Heart right ventricle (tissue), 16 donors: ENCODE results near the gene ANO7. TPM values are rescaled to one million over a fixed set of nuclear protein-coding genes. Genes with fewer than 3 reads are reported as not detected.

Source experiments
- ATAC-seq, 8 donors: fragments of 200-7000 bp; cut with Tn5 transposase; one replicate each; pipeline ENCODE4 v1.9.1; 2020; ENCODE audit warnings: mild to moderate bottlenecking in 8 of 8, moderate library complexity in 8 of 8, moderate number of reproducible peaks in 1 of 8
- DNase-seq, 2 donors: peaks; one replicate each; pipeline ENCODE4 v3.0.0-alpha.2; 2020
- H3K27ac ChIP-seq, 10 donors: fragments of 200-600 bp; sonication (generic) in 2 of 10; one replicate each; pipeline versions ENCODE4 v1.5.0 to v1.8.0; 2020 to 2022; ENCODE audit warnings: mild to moderate bottlenecking in 3 of 10
- H3K27me3 ChIP-seq, 7 donors: fragments of 200-600 bp; one replicate each; pipeline ENCODE4 v1.8.0; 2021 to 2022; ENCODE audit warnings: mild to moderate bottlenecking in 2 of 7
- H3K36me3 ChIP-seq, 9 donors: fragments of 200-600 bp; sonication (generic) in 1 of 9; one replicate each; pipeline versions ENCODE4 v1.5.0 to v1.8.0; 2020 to 2022; ENCODE audit warnings: mild to moderate bottlenecking in 2 of 9
- H3K4me1 ChIP-seq, 9 donors: fragments of 200-600 bp; sonication (generic) in 1 of 9; one replicate each; pipeline versions ENCODE4 v1.5.0 to v1.8.0; 2020 to 2022; ENCODE audit warnings: mild to moderate bottlenecking in 4 of 9
- H3K4me3 ChIP-seq, 10 donors: fragments of 200-600 bp; sonication (generic) in 2 of 10; one replicate each; pipeline versions ENCODE4 v1.5.0 to v1.8.0; 2020 to 2022; ENCODE audit warnings: mild to moderate bottlenecking in 7 of 10, moderate library complexity in 2 of 10
- H3K9me3 ChIP-seq, 11 donors: fragments of 200-600 bp in 10 of 11; sonication (generic) in 2 of 11; one replicate each; pipeline versions ENCODE4 v1.5.0 to v1.8.0; 2013 to 2022; ENCODE audit warnings: mild to moderate bottlenecking in 2 of 11, control low read depth in 1 of 11, moderate library complexity in 1 of 11
- WGBS, 2 donors: extraction: QIAGEN DNeasy Blood & Tissue Kit; methylation state at CpG; one replicate each; pipeline ENCODE4 v1.1.7; 2013; ENCODE audit warnings: inconsistent platforms in 1 of 2; 5-methylcytosine and 5-hydroxymethylcytosine counted together
- intact Hi-C, 10 donors: fragments of 100-400 bp; cut with DNase I; formaldehyde crosslinking; loops; one replicate each; pipeline versions ENCODE4 v1.11.1 to v1.14.2; 2022
- polyA plus RNA-seq, 2 donors: library from polyadenylated mRNA; stranded (reverse); fragments of 200-250 nt; gene quantifications; one replicate each; pipeline ENCODE4 v1.2.3, GENCODE V29; 2013
- total RNA-seq, 10 donors: library from RNA; stranded (reverse); fragmentation: NEBNext Ultra II Directional in 3 of 10; extraction: Animal tissue kit (Norgen Biotek cat#: 25700) in 3 of 10; gene quantifications; one replicate each; pipeline versions ENCODE4 v1.2.1 to v1.2.4, GENCODE V29; 2021 to 2023
- TF ChIP-seq, protein P1 (sequence below), 9 donors: fragments of 200-600 bp; sonication (generic) in 2 of 9; IDR thresholded peaks; one replicate each; pipeline versions ENCODE4 v1.5.0 to v1.8.0; 2021 to 2022; ENCODE audit warnings: antibody characterized with exemption in 9 of 9, mild to moderate bottlenecking in 5 of 9, moderate library complexity in 1 of 9
- donor health status: Arrhythmogenic right ventricular cardiomyopathy.
- donor health status: ischemic (EF 13 %, LVEDD 7.1; RV severe dilation, severe dysfunction).
- donor health status: healthy with polysubstance abuse.
- donor health status: DM: no; HTN: yes; CAD: no.
- donor health status: DM: no; HTN: no; CAD: no.
- donor health status: ischemic (EF 25% LVEDD 6.9; RV normal size, moderate dysfunction).
- donor health status: ischemic (EF 25% LVEDD 5.7; RV mildly dilated, moderate dysfunction).
- donor health status: healthy.
- donor health status: DM: yes; HTN: yes; CAD: no.
- donor health status: Ischemic cardiomyopathy.
- donor health status: ischemic (EF 35%, LVEDD 5.7; RV mildly dilated, moderate dysfunction).
- donor health status: nonischemic (EF 11% LVEDD 7.7; RV severe dilation, severe dysfunction).
- donor health status: DM: yes; HTN: yes; CAD: no.
- donor health status: PGD.
- donor health status: ischemic (EF 29% LVEDD 5.4; RV normal size, mild dysfunction).
- donor health status: nonischemic (EF 23%, LVEDD 6.1; RV moderate dilation, normal function).

Gene ANO7
- total and polyA plus RNA-seq, 12 donors, result 0.61 to 3.0 (median 1.6) TPM

- Histone ChIP-seq H3K36me3 (no peaks in the 10 kb centered on the region), H3K27me3 (peaks cover 0 to 8% (median 0%) of the 10 kb centered on the region in 7 donors), H3K27ac (no peak overlapping the region), H3K9me3 (no peaks in the 10 kb centered on the region), H3K4me3 (no peak overlapping the region), H3K4me1 (peaks cover 7 to 17% (median 9%) of the 10 kb centered on the region in 9 donors)
- ATAC-seq, result peak in 2 of 8 donors; percentile 3 to 25
- intact Hi-C loops, result loop anchor here in 2 of 10 donors (2.0 to 10.0 kb wide), 3 partner anchors 65 to 361 kb away; partner anchors contain the start of genes MTERF4 (in 1 of the 2) and PPP1R7 (in 1 of the 2)
- no peak for DNase-seq
- TF ChIP-seq, protein P1, sequence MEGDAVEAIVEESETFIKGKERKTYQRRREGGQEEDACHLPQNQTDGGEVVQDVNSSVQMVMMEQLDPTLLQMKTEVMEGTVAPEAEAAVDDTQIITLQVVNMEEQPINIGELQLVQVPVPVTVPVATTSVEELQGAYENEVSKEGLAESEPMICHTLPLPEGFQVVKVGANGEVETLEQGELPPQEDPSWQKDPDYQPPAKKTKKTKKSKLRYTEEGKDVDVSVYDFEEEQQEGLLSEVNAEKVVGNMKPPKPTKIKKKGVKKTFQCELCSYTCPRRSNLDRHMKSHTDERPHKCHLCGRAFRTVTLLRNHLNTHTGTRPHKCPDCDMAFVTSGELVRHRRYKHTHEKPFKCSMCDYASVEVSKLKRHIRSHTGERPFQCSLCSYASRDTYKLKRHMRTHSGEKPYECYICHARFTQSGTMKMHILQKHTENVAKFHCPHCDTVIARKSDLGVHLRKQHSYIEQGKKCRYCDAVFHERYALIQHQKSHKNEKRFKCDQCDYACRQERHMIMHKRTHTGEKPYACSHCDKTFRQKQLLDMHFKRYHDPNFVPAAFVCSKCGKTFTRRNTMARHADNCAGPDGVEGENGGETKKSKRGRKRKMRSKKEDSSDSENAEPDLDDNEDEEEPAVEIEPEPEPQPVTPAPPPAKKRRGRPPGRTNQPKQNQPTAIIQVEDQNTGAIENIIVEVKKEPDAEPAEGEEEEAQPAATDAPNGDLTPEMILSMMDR (IDR thresholded peaks at IDR 0.05), result no peak
- 58 to 60% methylated on average over 13 to 14 of the region's 14 CpGs for WGBS, 2 donors
These were observed 27.8 kb downstream of the ANO7 start for GRCh38 chr2:241216211-241216761.

DNA sequence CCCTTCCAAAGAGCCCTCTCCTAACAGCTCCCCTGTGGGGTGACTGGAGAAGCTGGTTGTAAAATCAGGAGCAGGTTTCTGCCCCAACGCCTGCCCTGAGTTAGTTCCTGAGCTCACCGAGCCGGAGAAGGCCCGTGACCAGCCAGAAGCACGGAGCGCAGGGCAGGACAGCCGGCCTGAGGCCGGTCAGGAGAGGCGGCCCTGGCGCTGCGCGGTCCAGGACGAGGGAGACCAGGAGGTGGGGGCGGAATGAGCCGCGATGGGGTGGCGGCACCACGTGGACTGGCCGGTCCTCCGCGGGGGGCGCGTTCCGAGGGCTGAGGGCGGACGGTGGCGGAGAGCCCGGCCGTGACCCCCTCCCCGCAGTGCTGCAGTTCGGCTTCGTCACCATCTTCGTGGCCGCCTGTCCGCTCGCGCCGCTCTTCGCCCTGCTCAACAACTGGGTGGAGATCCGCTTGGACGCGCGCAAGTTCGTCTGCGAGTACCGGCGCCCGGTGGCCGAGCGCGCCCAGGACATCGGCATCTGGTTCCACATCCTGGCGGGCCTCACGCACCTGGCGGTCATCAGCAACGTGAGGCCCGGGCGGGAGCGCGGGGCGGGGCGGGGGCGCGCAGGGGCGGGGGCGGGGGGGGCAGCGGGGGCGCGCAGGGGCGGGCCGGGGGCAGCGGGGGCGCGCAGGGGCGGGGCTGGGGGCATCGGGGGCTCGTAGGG lies 29.0 kb downstream of the ANO7 start:
- Histone ChIP-seq H3K4me1 (peaks cover 7 to 17% (median 9%) of the 10 kb centered on the region in 9 donors), H3K27ac (peak overlapping the region; percentile 14 to 92 (median 82)), H3K36me3 (no peaks in the 10 kb centered on the region), H3K27me3 (peaks cover 0 to 8% (median 0%) of the 10 kb centered on the region in 7 donors), H3K9me3 (no peaks in the 10 kb centered on the region), H3K4me3 (peak overlapping the region in 9 of 10 donors; percentile 40 to 68 (median 60))
- ATAC-seq, result peak; percentile 80 to 91 (median 85)
- DNase-seq, result peak; percentile 59 to 69
- TF ChIP-seq, protein P1 (IDR thresholded peaks at IDR 0.05), result peak in 2 of 9 donors; percentile 9 to 14
- intact Hi-C loops, result loop anchor here in 2 of 10 donors (2.0 to 10.0 kb wide), 3 partner anchors 67 to 363 kb away; partner anchors contain the start of genes MTERF4 (in 1 of the 2) and PPP1R7 (in 1 of the 2)
- 1% methylated on average over 59 to 69 of the region's 77 CpGs for WGBS, 2 donors

DNA sequence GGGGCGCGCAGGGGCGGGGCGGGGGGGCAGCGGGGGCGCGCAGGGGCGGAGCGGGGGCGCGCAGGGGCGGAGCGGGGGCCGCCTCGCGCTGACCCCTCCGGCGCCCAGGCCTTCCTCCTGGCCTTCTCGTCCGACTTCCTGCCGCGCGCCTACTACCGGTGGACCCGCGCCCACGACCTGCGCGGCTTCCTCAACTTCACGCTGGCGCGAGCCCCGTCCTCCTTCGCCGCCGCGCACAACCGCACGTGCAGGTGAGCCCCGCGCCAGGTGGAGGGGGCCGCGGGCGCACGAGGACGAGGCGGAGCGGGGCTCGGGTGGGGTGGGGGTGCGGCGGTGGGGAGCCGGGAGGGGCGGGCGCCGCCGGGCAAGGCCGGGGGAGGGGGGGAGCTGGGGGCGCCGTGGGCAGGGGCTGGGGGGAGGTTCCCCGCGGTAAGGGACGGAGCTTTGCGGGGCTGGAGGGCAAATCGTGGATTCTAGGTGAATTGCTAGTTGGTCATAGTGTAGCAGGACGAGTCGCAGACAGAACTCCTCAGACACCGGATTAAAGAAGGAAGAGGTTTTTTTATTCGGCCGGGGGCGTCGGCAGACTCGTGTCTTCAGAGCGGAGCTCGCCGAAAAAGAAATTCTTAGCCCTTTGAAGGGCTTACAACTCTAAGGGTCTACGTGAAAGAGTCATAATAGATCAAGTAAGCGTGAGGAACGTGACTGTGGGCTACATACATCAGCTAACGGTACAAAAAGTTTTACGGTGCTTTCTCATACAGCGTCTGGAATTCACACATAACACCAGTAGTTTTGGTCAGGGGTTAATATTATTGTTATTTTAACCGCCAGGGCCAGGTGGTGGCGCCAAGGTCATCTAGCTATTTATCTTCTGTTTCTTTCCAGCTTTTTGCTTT lies 29.9 kb downstream of the ANO7 start:
- TF ChIP-seq, protein P1 (IDR thresholded peaks at IDR 0.05), result peak in 5 of 9 donors; percentile 10 to 42 (median 38)
- WGBS, 2 donors, result 1% methylated on average over 62 to 80 of the region's 83 CpGs
- Histone ChIP-seq H3K36me3 (no peaks in the 10 kb centered on the region), H3K9me3 (no peaks in the 10 kb centered on the region), H3K27me3 (peaks cover 0 to 8% (median 0%) of the 10 kb centered on the region in 7 donors), H3K4me1 (peaks cover 7 to 20% (median 10%) of the 10 kb centered on the region in 9 donors), H3K4me3 (peak overlapping the region; percentile 33 to 69 (median 62)), H3K27ac (peak overlapping the region in 8 of 10 donors; percentile 47 to 81 (median 68))
- ATAC-seq, result peak in 7 of 8 donors; percentile 16 to 70 (median 50)
- peak; percentile 55 to 58 for DNase-seq
- intact Hi-C loops, result loop anchor here in 2 of 10 donors (10.0 kb wide), 2 partner anchors 114 to 364 kb away; partner anchors contain the start of gene MTERF4 (in 1 of the 2)
